HG03097 (cell line): ENCODE results near the gene NRG2.

ENCODE experiments used
- ATAC-seq: cut with Tn5 transposase; IDR thresholded peaks from one replicate; pipeline ENCODE4 v1.9.1; 2021; ENCODE audit not compliant: unreplicated experiment, low FRiP score

Gene NRG2

DNA sequence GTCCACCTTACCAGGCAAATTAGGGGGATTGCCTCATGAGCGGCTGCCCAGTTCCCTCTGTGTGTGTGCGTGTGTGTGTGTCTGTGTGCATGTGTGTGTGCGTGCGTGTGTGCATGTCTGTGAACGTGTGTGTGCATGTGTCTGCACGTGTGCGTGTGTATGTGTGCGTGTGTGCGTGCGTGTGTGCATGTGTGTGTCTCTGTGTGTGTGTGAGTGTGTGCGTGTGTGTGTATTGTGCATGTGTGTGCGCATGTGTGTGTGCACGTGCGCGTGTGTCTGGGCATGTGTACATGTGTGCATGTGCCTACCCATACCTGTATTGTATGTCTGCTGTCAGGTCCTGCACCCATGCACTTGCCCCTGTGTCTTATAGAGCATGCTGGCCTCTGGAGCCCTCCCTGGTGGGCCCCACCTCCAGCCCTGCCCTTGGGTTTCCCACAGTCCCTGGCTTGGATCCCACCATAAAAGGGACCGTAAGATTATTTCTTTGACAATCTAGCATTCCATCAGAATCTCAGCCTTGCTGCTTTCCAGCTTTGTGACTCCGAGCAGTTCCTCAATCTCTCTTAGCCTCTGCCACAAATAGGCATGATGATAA lies 238.2 kb downstream of the NRG2 start:
- no peak for ATAC-seq

DNA sequence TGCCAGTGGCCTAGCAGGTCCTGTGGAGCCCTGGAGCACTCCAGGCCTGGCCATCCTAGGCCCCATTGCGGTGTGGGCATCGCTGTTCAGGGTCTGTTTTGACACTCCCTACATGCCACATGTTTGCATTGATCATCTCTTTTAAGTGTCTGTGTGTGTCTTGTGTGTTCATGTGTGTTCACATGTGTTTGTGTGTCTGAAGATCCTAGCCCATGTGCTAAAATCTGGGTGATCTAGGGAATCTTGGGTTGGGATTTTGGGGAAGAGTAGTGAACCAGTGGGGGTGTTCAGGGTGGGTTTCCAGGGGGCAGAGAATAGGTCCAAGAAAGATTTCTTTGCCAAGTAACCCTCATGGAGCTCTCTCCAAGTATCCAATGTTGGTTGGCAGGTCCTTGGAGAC lies 239.1 kb downstream of the NRG2 start:
- ATAC-seq, result no peak

DNA sequence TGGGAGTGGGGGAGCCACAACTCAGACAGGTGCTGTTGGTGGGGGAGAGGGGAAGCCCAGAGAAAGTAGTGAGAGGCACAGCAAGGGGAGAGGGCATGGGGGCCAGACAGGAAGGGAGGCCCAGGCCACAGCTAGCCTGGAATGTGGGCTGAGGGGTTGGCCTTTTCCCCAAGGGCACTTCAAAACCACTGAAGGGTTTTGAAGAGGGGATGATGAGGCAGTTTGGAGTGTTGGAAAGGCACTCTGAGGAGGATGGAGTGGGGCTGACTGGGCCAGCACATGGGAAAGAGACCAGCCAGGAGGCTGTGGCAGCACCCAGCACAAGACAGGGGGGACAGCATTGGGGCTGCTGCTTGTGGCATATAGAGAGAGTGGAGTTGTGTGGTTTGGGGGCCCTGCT lies 243.7 kb downstream of the NRG2 start:
- no peak for ATAC-seq

DNA sequence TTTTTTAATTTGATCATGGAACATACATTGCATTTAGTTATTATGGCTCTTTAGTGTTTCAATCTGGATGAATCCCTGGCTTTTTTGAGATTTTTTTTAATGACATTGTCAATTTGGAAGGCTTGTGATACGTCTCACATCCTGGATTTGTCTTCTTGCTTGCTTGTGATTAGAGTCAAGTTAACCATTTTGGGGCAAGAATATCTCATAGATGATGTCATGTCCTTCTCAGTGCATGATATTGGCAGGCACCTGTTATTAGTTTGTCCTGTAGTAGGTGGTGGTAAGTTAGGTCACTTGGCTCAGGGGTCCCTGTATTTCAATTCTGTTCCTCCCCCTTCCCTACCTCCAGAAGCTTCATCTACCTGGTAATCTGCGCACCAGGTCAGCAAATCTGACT lies 244.2 kb downstream of the NRG2 start:
- ATAC-seq, result no peak

DNA sequence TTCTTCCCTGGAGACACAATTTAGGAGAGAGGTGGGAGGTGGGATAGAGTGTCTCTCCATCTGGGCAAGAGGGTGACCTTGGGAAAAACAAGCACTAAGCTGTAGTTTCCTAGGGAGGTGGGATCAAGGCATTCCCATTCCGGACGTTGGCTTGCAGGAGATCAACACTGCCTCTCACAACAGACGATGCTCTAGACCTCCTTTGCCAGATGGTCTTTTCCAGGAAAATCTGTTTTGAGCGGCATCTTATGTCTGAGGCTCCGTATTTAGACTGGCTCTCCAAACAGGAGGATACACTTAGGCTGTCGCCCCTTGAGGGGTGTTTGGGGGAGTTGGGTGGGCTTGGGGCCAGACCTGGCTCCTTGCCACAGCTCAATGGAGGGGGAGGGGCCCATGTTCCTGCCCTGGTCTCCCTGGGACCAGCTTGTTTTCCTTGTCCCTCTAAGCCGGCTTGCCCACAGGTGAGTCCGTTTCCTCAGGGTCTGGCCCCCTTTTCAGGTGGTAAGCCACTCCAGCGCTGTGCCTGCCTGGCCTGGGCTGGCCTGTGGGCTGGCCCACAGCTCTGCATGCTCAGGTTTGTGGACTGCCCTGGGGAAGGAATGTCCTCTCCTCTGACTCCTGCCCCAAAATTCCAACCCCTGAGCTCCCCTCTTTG lies 245.1 kb downstream of the NRG2 start:
- no peak for ATAC-seq

DNA sequence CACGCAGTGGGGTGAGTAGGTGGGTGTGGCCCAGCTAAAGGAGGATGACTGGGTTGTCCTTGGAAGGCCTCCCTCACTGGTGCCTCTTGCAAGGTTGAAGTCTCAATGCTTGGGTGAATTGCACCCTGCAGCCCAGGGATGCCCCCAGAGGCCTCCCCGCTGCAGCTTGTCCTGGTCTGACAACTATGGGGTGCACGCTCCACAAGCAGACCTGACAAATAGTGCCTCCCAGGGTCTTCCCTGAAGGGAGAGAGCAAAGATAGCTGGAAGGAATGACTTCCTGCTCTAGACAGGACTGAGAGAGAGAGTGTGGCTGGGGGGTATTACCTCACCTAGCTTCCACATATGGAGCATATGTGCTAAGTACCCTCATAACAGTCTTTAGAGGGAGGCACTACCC lies 245.8 kb downstream of the NRG2 start:
- no peak for ATAC-seq
